Thoracic aorta (tissue), 2 donors: ENCODE data around the gene METTL27. TPM values are rescaled to one million over a fixed set of nuclear protein-coding genes. Genes with fewer than 3 reads are reported as not detected.
"Not testable (repeated sequence)": the region's sequence is repeated elsewhere in the genome, so short reads cannot be mapped to it uniquely, and the experiment has no call there.

ENCODE experiments used
- ATAC-seq: fragments of 150-250 bp; one replicate; pipeline ENCODE4 v1.8.0; 2017; ENCODE audit warnings: low read depth; ENCODE audit not compliant: insufficient number of reproducible peaks, low FRiP score
- DNase-seq: peaks from one replicate; pipeline ENCODE4 v3.0.0-alpha.2; 2020; ENCODE audit warnings: low spot score
- H3K27ac ChIP-seq, 2 donors: fragments of 200-600 bp; sonication (generic); 1 replicate in 1 of 2; 2 replicates in 1 of 2; pipeline ENCODE4 v1.5.1; 2016; ENCODE audit warnings: mild to moderate bottlenecking in 2 of 2, moderate library complexity in 2 of 2
- H3K27me3 ChIP-seq: fragments of 200-600 bp; sonication (generic); replicated peaks from 2 replicates; pipeline ENCODE4 v1.6.0; 2016; ENCODE audit warnings: mild to moderate bottlenecking; ENCODE audit not compliant: insufficient read depth
- H3K36me3 ChIP-seq: fragments of 200-600 bp; sonication (generic); one replicate; pipeline ENCODE4 v1.5.1; 2016
- H3K4me1 ChIP-seq, 2 donors: fragments of 200-600 bp; sonication (generic); 1 replicate in 1 of 2; 2 replicates in 1 of 2; pipeline versions ENCODE4 v1.5.1 to v1.6.0; 2016; ENCODE audit warnings: low read depth in 2 of 2, mild to moderate bottlenecking in 1 of 2; ENCODE audit not compliant: control insufficient read depth in 1 of 2
- H3K4me3 ChIP-seq: fragments of 200-600 bp; sonication (generic); 2 replicates; pipeline ENCODE4 v1.5.1; 2016; ENCODE audit warnings: mild to moderate bottlenecking
- H3K9me3 ChIP-seq: fragments of 200-600 bp; sonication (generic); 2 replicates; pipeline ENCODE4 v1.5.1; 2016
- CTCF ChIP-seq: fragments of 200-600 bp; sonication (generic); IDR thresholded peaks from one replicate; pipeline ENCODE4 v1.5.1; 2019; ENCODE audit warnings: antibody characterized with exemption
- total RNA-seq, 2 donors: library from RNA; depleted of rRNA; stranded (reverse); fragments of >200 nt; gene quantifications; one replicate each; pipeline versions ENCODE4 v1.1.0 to v1.2.3, GENCODE V29; 2016

The METTL27 gene
- total RNA-seq, 2 donors from 2014 or later, result 1.2 TPM; not detected in 1

GRCh38 chr7:73847941-73848723 is 5.8 kb upstream of the METTL27 start:
- DNase-seq (no peak), ATAC-seq (no peak)
- no peaks in the 10 kb centered on the region for H3K27me3 ChIP-seq
- no peaks in the 10 kb centered on the region for H3K9me3 ChIP-seq
- H3K4me3 ChIP-seq, result no peak overlapping the region
- H3K27ac ChIP-seq, result no peak overlapping the region
- TF ChIP-seq CTCF, result no peak
- H3K4me1 ChIP-seq, result peaks cover 4 to 24% of the 10 kb centered on the region in 2 donors
- H3K36me3 ChIP-seq, result no peaks in the 10 kb centered on the region

GRCh38 chr7:73845701-73846195 is 3.4 kb upstream of the METTL27 start:
- ATAC-seq, H3K27ac ChIP-seq, H3K27me3 ChIP-seq, H3K4me3 ChIP-seq, H3K36me3 ChIP-seq, DNase-seq, H3K9me3 ChIP-seq: not testable (repeated sequence)
- peaks cover 0 to 15% of the 10 kb centered on the region in 2 donors for H3K4me1 ChIP-seq

GRCh38 chr7:73844848-73845460 is 2.6 kb upstream of the METTL27 start:
- no peaks in the 10 kb centered on the region for H3K36me3 ChIP-seq
- no peak for DNase-seq
- no peak for ATAC-seq

GRCh38 chr7:73844131-73844547 is 1.8 kb upstream of the METTL27 start:
- H3K4me1 ChIP-seq, result peaks cover 0 to 8% of the 10 kb centered on the region in 2 donors
- ATAC-seq (no peak), DNase-seq (no peak)
- TF ChIP-seq CTCF, result no peak
- no peak overlapping the region for H3K27ac ChIP-seq
- no peak overlapping the region for H3K4me3 ChIP-seq
- no peaks in the 10 kb centered on the region for H3K9me3 ChIP-seq
- no peaks in the 10 kb centered on the region for H3K36me3 ChIP-seq
- H3K27me3 ChIP-seq, result no peaks in the 10 kb centered on the region

More at GRCh38 chr7:73844848-73845460, 2.6 kb upstream of the METTL27 start:
- H3K9me3 ChIP-seq, result no peaks in the 10 kb centered on the region
- peaks cover 0 to 8% of the 10 kb centered on the region in 2 donors for H3K4me1 ChIP-seq
- no peak overlapping the region for H3K4me3 ChIP-seq
- H3K27ac ChIP-seq, result no peak overlapping the region
- H3K27me3 ChIP-seq, result no peaks in the 10 kb centered on the region
- no peak for TF ChIP-seq CTCF

- no peaks in the 10 kb centered on the region for H3K36me3 ChIP-seq
- H3K4me1 ChIP-seq, result peaks cover 0 to 8% of the 10 kb centered on the region in 2 donors
- no peak for TF ChIP-seq CTCF
- DNase-seq (no peak), ATAC-seq (no peak)
- H3K4me3 ChIP-seq, result peak overlapping the region; percentile 74
- H3K27ac ChIP-seq, result no peak overlapping the region
- no peaks in the 10 kb centered on the region for H3K9me3 ChIP-seq
- no peaks in the 10 kb centered on the region for H3K27me3 ChIP-seq
Observed at GRCh38 chr7:73841689-73842066, 638 bp downstream of the METTL27 start.
